DND-41 (cell line): Measurements from ENCODE around the gene MRPL53.

Experiments used
- ATAC-seq: fragments of 200-7000 bp; cut with Tn5 transposase; 3 replicates; pipeline ENCODE4 v1.9.1; 2021; ENCODE audit warnings: low read depth; ENCODE audit not compliant: insufficient read depth
- DNase-seq: peaks from one replicate; pipeline ENCODE4 v3.0.0-alpha.2; 2020
- H2AFZ ChIP-seq: 2 replicates; pipeline ENCODE4 v1.6.0; 2012; ENCODE audit warnings: low read depth, low read length
- H3K27ac ChIP-seq: 2 replicates; pipeline ENCODE4 v1.5.1; 2012; ENCODE audit warnings: low read length, inconsistent platforms
- H3K27me3 ChIP-seq: fragments of 200-600 bp; sonication (generic); 2 replicates; pipeline ENCODE4 v1.6.0; 2012; ENCODE audit warnings: low read length, mild to moderate bottlenecking, inconsistent platforms; ENCODE audit not compliant: insufficient read depth, poor library complexity
- H3K36me3 ChIP-seq: 2 replicates; pipeline ENCODE4 v1.5.1; 2012; ENCODE audit warnings: low read length, inconsistent platforms; ENCODE audit not compliant: insufficient read depth
- H3K4me1 ChIP-seq: 2 replicates; pipeline ENCODE4 v1.5.1; 2012; ENCODE audit warnings: mild to moderate bottlenecking, low read length; ENCODE audit not compliant: insufficient read depth
- H3K4me2 ChIP-seq: 2 replicates; pipeline ENCODE4 v1.6.0; 2012; ENCODE audit warnings: mild to moderate bottlenecking, moderate library complexity, low read length, inconsistent platforms; ENCODE audit not compliant: insufficient read depth
- H3K4me3 ChIP-seq, 2 experiments: fragments of 200-600 bp in 1 of 2; shearing (Covaris generic) in 1 of 2; 2 replicates each; pipeline ENCODE4 v1.5.1; 2012 to 2016; ENCODE audit warnings: inconsistent platforms in 2 of 2, low read length in 2 of 2, mild to moderate bottlenecking in 2 of 2, low read depth in 1 of 2, moderate library complexity in 1 of 2
- H3K79me2 ChIP-seq: 2 replicates; pipeline ENCODE4 v1.6.0; 2012; ENCODE audit warnings: low read length, inconsistent platforms; ENCODE audit not compliant: insufficient read depth
- H3K9ac ChIP-seq: 2 replicates; pipeline ENCODE4 v1.6.0; 2012; ENCODE audit warnings: low read depth, mild to moderate bottlenecking, inconsistent platforms, low read length, moderate library complexity
- H3K9me3 ChIP-seq: 2 replicates; pipeline ENCODE4 v1.5.1; 2012; ENCODE audit warnings: low read length, moderate library complexity, mild to moderate bottlenecking, inconsistent platforms; ENCODE audit not compliant: insufficient read depth, severe bottlenecking
- H4K20me1 ChIP-seq: 2 replicates; pipeline ENCODE4 v1.6.0; 2012; ENCODE audit warnings: low read length; ENCODE audit not compliant: insufficient read depth
- EZH2 ChIP-seq: IDR thresholded peaks from 3 replicates; pipeline ENCODE4 v1.6.1; 2012; ENCODE audit warnings: borderline replicate concordance, low read depth, mild to moderate bottlenecking, moderate library complexity, low read length, inconsistent platforms; ENCODE audit not compliant: severe bottlenecking
- TF ChIP-seq, protein P1 (sequence below): IDR thresholded peaks from 2 replicates; pipeline ENCODE4 v1.5.1; 2012; ENCODE audit warnings: borderline replicate concordance, low read length, moderate library complexity, mild to moderate bottlenecking; ENCODE audit not compliant: poor library complexity, severe bottlenecking; ENCODE audit errors: extremely low read depth

The MRPL53 gene

DNA sequence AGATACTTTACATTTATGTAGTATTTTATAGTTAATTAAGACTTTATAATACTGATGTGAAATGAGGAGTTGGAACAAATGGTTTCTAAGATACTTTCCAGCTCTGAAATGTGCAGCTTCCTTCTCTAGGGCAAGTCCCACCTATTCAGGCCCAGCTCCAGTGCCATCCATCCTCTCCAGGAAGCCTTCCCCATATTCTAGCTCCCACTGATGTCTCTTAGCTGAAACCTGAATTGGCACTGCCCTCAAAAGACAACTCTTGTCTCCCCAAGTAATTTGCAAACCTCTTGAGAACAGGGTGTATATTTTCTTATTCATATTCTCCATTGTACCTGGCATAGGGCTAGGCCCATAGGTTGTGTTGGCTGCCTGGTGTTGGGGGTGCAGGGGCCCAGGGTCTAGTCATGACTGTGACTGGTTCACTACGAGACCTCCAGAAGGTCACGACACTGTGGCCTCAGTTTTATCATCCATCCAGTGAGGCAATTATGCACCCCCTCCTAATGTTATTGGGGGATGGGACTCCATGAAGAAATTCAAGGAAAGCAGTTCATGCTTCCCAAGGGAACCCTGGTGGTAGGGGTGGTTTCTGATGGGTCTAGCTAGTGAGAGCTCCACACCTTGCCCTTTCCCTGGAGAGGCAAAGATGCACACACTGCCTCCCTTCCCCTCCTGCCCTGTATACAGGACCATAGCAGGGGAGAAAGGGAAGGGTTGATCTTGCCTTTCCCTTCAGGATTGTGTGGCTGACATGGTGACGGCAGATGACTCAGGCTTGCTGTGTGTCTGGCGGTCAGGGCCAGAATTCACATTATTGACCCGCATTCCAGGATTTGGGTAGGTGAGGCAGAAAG is 48.1 kb downstream of the MRPL53 start:
- H3K27ac ChIP-seq, result no peak overlapping the region
- H3K27me3 ChIP-seq, result no peaks in the 10 kb centered on the region
- H4K20me1 ChIP-seq, result no peaks in the 10 kb centered on the region
- H3K4me2 ChIP-seq, result no peak overlapping the region
- no peaks in the 10 kb centered on the region for H3K9me3 ChIP-seq
- H3K4me3 ChIP-seq, result no peak overlapping the region
- DNase-seq (no peak), ATAC-seq (no peak)
- H3K9ac ChIP-seq, result no peak overlapping the region
- TF ChIP-seq EZH2, result no peak
- TF ChIP-seq, protein P1, sequence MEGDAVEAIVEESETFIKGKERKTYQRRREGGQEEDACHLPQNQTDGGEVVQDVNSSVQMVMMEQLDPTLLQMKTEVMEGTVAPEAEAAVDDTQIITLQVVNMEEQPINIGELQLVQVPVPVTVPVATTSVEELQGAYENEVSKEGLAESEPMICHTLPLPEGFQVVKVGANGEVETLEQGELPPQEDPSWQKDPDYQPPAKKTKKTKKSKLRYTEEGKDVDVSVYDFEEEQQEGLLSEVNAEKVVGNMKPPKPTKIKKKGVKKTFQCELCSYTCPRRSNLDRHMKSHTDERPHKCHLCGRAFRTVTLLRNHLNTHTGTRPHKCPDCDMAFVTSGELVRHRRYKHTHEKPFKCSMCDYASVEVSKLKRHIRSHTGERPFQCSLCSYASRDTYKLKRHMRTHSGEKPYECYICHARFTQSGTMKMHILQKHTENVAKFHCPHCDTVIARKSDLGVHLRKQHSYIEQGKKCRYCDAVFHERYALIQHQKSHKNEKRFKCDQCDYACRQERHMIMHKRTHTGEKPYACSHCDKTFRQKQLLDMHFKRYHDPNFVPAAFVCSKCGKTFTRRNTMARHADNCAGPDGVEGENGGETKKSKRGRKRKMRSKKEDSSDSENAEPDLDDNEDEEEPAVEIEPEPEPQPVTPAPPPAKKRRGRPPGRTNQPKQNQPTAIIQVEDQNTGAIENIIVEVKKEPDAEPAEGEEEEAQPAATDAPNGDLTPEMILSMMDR, result no peak
- peaks cover 32% of the 10 kb centered on the region for H3K4me1 ChIP-seq
- no peak overlapping the region for H2AFZ ChIP-seq
- peaks cover 51% of the 10 kb centered on the region for H3K36me3 ChIP-seq
- peaks cover 12% of the 10 kb centered on the region for H3K79me2 ChIP-seq

GRCh38 chr2:74423231-74424095 is 49.0 kb downstream of the MRPL53 start:
- ATAC-seq (no peak), DNase-seq (no peak)
- peak overlapping the region; percentile 100 for H3K4me2 ChIP-seq
- H3K36me3 ChIP-seq, result peaks cover 42% of the 10 kb centered on the region
- H3K27me3 ChIP-seq, result no peaks in the 10 kb centered on the region
- H3K9ac ChIP-seq, result peak overlapping the region; percentile 11; the same call in 1 of the 2 replicates
- no peaks in the 10 kb centered on the region for H4K20me1 ChIP-seq
- H3K9me3 ChIP-seq, result no peaks in the 10 kb centered on the region
- peaks cover 12% of the 10 kb centered on the region for H3K79me2 ChIP-seq
- H3K4me1 ChIP-seq, result peaks cover 32% of the 10 kb centered on the region
- H3K4me3 ChIP-seq, result no peak overlapping the region
- TF ChIP-seq, protein P1, result no peak
- no peak for TF ChIP-seq EZH2
- H2AFZ ChIP-seq, result no peak overlapping the region
- H3K27ac ChIP-seq, result no peak overlapping the region
